CD4-positive, alpha-beta T cell treated with Interleukin-12 subunit alpha and Interleukin-12 subunit beta, for 1 hour (primary cell): Measurements from ENCODE around the gene UCP3.

Experiments
- DNase-seq: peaks from one replicate; pipeline ENCODE4 v3.0.0-alpha.2; 2020

UCP3 gene

DNA sequence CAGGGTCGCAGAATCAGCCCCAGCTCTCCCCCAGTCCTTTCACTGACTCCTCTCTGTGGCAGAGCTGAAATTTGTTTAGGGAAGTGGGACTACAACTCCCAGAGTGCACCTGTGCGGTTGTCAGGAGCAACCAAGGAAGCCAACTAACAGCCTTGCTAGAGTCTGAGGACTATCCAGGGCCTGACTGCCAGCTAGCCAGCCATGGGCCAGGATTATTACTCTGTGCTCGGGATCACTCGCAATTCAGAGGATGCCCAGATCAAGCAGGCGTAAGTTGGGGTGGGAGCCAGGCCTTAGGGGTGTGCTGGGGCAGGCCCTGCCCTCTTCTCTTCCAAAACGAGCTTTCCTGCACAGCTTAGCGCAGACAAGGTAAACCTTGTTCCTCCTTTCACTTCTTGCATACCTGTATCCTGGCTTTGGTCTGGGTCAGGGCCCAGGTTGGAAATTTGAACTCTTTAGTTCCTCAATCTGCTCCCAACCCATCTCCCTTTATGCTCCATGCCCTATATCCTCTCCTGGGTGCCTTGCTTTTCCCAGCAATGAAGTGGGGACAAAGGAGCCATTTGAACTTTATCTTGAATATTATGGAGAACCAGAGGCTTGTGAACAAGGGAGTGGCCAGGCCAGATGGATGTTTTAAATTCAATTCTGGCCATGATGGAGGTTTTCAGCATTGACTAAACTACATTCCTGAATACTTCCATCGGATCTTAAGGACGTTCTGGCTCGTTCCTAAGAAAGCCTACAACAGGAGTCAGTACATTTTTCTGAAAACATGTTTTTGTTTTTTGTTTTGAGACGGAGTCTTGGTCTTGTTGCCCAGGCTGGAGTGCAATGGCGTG is 57.8 kb downstream of the UCP3 start, which contains the start of gene DNAJB13:
TSS of gene DNAJB13 (plus strand) at position 158 of the 842 bp plus-strand sequence. CDS start at position 202, 44 bp downstream.
- peak; percentile 21 for DNase-seq
